NCI-H526 treated with DMSO at 0.1 percent for 48 hours (cell line): ENCODE measurements around the gene TUBGCP3.
A peak's percentile ranks its signal among the peaks of the same experiment; 100 is the strongest.
"Not testable (repeated sequence)": the region's sequence is repeated elsewhere in the genome, so short reads cannot be mapped to it uniquely, and the experiment has no call there.

Experiments used
- DNase-seq: peaks from one replicate; lab custom pipeline; 2025; lab: John Stamatoyannopoulos, UW

The TUBGCP3 gene

GRCh38 chr13:112587764-112588489 lies at the start of gene TUBGCP3:
Gene TUBGCP3 (minus strand): TSS chr13:112588153. CDS start chr13:112587980, 173 bp downstream.
- DNase-seq: peak; percentile 83

GRCh38 chr13:112637017-112637801 lies 49.3 kb upstream of the TUBGCP3 start:
- DNase-seq: no peak

- no peak for DNase-seq
Measured at GRCh38 chr13:112636401-112636975, 48.5 kb upstream of the TUBGCP3 start.

- no peak for DNase-seq
Measured at GRCh38 chr13:112635323-112635722, 47.4 kb upstream of the TUBGCP3 start.

GRCh38 chr13:112634102-112634501 lies 46.1 kb upstream of the TUBGCP3 start:
- DNase-seq: no peak

GRCh38 chr13:112630226-112630625 lies 42.3 kb upstream of the TUBGCP3 start:
- not testable (repeated sequence) for DNase-seq

GRCh38 chr13:112629161-112629560 lies 41.2 kb upstream of the TUBGCP3 start:
- no peak for DNase-seq

GRCh38 chr13:112627613-112628012 lies 39.7 kb upstream of the TUBGCP3 start:
- DNase-seq: not testable (repeated sequence)

GRCh38 chr13:112627161-112627560 lies 39.2 kb upstream of the TUBGCP3 start:
- no peak for DNase-seq

GRCh38 chr13:112626761-112627160 lies 38.8 kb upstream of the TUBGCP3 start:
- DNase-seq: no peak

- no peak for DNase-seq
Measured at GRCh38 chr13:112626124-112626523, 38.2 kb upstream of the TUBGCP3 start.

GRCh38 chr13:112625698-112626097 lies 37.7 kb upstream of the TUBGCP3 start:
- no peak for DNase-seq

- DNase-seq: no peak
Measured at GRCh38 chr13:112624602-112625430, 36.9 kb upstream of the TUBGCP3 start.

GRCh38 chr13:112624040-112624439 lies 36.1 kb upstream of the TUBGCP3 start:
- DNase-seq: no peak

- DNase-seq: no peak
Measured at GRCh38 chr13:112623051-112623711, 35.2 kb upstream of the TUBGCP3 start.

GRCh38 chr13:112622375-112622774 lies 34.4 kb upstream of the TUBGCP3 start:
- no peak for DNase-seq

- no peak for DNase-seq
Measured at GRCh38 chr13:112619730-112620631, 32.0 kb upstream of the TUBGCP3 start.

- DNase-seq: no peak
Measured at GRCh38 chr13:112618501-112618900, 30.5 kb upstream of the TUBGCP3 start.

- no peak for DNase-seq
Measured at GRCh38 chr13:112617754-112618375, 29.9 kb upstream of the TUBGCP3 start.
